C4-2B (cell line): ENCODE data around the gene C1QTNF1.

Source experiments
- ZFX ChIP-seq: fragments of 450-650 bp; IDR thresholded peaks from 2 replicates; pipeline ENCODE4 v1.6.1; 2017
- TF ChIP-seq, protein P1 (sequence below): fragments of 450-650 bp; conservative IDR thresholded peaks from 2 replicates; pipeline ENCODE4 v1.5.1; 2017; ENCODE audit warnings: mild to moderate bottlenecking

DNA sequence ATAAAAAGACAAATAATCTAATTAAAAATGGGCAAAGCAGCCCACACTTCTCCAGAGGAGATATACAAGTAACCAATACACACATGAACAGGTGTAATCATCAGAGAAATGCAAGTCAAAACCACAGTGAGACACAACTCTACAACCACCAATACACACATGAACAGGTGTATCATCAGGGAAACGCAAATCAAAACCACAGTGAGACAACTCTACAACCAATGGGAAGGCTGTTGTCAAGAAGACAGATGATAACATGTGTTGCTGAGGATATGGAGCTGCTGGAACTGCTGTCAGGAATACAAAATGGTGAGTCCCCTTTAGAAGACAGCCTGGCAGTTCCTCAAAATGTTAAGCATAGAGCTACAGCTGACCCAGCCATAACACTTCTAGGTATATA, 28.2 kb downstream of the C1QTNF1 start:
- no peak for TF ChIP-seq ZFX
- TF ChIP-seq, protein P1, sequence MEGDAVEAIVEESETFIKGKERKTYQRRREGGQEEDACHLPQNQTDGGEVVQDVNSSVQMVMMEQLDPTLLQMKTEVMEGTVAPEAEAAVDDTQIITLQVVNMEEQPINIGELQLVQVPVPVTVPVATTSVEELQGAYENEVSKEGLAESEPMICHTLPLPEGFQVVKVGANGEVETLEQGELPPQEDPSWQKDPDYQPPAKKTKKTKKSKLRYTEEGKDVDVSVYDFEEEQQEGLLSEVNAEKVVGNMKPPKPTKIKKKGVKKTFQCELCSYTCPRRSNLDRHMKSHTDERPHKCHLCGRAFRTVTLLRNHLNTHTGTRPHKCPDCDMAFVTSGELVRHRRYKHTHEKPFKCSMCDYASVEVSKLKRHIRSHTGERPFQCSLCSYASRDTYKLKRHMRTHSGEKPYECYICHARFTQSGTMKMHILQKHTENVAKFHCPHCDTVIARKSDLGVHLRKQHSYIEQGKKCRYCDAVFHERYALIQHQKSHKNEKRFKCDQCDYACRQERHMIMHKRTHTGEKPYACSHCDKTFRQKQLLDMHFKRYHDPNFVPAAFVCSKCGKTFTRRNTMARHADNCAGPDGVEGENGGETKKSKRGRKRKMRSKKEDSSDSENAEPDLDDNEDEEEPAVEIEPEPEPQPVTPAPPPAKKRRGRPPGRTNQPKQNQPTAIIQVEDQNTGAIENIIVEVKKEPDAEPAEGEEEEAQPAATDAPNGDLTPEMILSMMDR: no peak
